Measurements from ENCODE around the gene RAB33B. TPM values are rescaled to one million over a fixed set of nuclear protein-coding genes. Genes with fewer than 3 reads are reported as not detected.
"Not testable (repeated sequence)": the region's sequence is repeated elsewhere in the genome, so short reads cannot be mapped to it uniquely, and the experiment has no call there.

RAB33B gene
- total RNA-seq, 4 donors from 2014 or later = 6.8 to 8.1 (median 7.1) TPM

DNA sequence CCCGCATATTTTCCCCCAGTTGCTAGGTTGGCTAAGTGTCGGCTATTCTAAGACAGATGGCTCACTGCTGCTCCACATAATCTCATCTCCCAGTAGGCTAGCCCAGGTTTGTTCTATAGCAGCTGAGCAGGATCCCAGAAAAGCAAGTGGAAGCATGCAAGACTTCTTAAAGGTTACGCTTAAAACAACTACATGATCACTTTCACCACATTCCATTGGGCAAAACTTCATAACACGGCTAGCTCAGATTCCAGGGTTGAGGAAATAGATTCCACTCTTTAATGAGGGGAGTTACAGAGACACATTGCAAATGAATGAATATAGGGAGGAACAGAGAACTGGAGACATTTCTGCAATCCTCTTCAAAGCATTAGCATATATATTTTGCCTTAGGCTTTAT is 12.9 kb upstream of the RAB33B start:
- no peak for TF ChIP-seq POLR2A (IDR thresholded peaks at IDR 0.05)
- no peak for TF ChIP-seq EP300 (IDR thresholded peaks at IDR 0.05; ENCODE audit: low read depth)
- TF ChIP-seq POLR2AphosphoS5 (IDR thresholded peaks at IDR 0.05) = no peak
- TF ChIP-seq, protein P1, sequence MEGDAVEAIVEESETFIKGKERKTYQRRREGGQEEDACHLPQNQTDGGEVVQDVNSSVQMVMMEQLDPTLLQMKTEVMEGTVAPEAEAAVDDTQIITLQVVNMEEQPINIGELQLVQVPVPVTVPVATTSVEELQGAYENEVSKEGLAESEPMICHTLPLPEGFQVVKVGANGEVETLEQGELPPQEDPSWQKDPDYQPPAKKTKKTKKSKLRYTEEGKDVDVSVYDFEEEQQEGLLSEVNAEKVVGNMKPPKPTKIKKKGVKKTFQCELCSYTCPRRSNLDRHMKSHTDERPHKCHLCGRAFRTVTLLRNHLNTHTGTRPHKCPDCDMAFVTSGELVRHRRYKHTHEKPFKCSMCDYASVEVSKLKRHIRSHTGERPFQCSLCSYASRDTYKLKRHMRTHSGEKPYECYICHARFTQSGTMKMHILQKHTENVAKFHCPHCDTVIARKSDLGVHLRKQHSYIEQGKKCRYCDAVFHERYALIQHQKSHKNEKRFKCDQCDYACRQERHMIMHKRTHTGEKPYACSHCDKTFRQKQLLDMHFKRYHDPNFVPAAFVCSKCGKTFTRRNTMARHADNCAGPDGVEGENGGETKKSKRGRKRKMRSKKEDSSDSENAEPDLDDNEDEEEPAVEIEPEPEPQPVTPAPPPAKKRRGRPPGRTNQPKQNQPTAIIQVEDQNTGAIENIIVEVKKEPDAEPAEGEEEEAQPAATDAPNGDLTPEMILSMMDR (IDR thresholded peaks at IDR 0.05) = no peak
- in situ Hi-C loops (cut with MboI; ENCODE audit: low pct_ligation_motif_present in 1 of 4, low pct_unique_long_range_greater_than_20kb in 1 of 4, low sequenced_read_pairs in 3 of 4) = no loop called here

DNA sequence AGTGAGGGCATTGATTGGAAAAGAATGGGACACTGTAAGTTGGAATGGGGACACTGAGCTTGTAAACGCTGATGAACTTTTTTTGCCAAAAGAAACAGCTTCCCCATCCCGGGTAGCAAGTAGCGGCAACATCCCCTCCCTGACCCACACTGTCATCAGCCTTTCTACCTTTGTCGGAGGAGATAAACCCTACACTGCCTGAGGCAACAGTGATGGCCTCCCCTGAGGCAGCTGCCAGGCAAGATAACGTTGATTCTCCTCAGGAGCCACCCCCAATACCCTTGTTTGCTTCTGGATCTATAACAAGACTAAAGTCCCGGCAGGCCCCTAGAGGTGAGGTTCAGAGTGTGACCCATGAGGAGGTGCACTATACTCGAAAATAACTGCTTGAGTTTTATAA is 10.3 kb upstream of the RAB33B start:
- intact Hi-C loops (cut with DNase I; ENCODE audit: low total_unique reads) (no loop called here), in situ Hi-C loops (cut with MboI; ENCODE audit: low pct_ligation_motif_present in 1 of 4, low pct_unique_long_range_greater_than_20kb in 1 of 4, low sequenced_read_pairs in 3 of 4) (no loop called here)
- 92 to 95% methylated on average over 7 of the region's 7 CpGs for WGBS, 2 donors (ENCODE audit: low coverage in 1 of 2)
- H3K4me1 ChIP-seq = no peaks in the 10 kb centered on the region
- no peak overlapping the region for H3K4me3 ChIP-seq
- H3K27me3 ChIP-seq = no peaks in the 10 kb centered on the region
- peaks cover 9 to 10% of the 10 kb centered on the region in 2 donors for H3K9me3 ChIP-seq
- no peak for DNase-seq
- H3K27ac ChIP-seq = no peak overlapping the region
- H3K36me3 ChIP-seq = no peaks in the 10 kb centered on the region
- no peak for TF ChIP-seq POLR2AphosphoS5 (IDR thresholded peaks at IDR 0.05)
- TF ChIP-seq, protein P1 (IDR thresholded peaks at IDR 0.05) = no peak
- TF ChIP-seq POLR2A (IDR thresholded peaks at IDR 0.05) = no peak
- no peak for TF ChIP-seq EP300 (IDR thresholded peaks at IDR 0.05; ENCODE audit: low read depth)

More for the DNA sequence above, 12.9 kb upstream of the RAB33B start:
- no peak overlapping the region for H3K4me3 ChIP-seq
- no peak overlapping the region for H3K27ac ChIP-seq
- DNase-seq = no peak
- no peaks in the 10 kb centered on the region for H3K36me3 ChIP-seq
- H3K27me3 ChIP-seq = no peaks in the 10 kb centered on the region
- no peaks in the 10 kb centered on the region for H3K4me1 ChIP-seq
- intact Hi-C loops (cut with DNase I; ENCODE audit: low total_unique reads) = no loop called here
- peaks cover 10 to 22% of the 10 kb centered on the region in 2 donors for H3K9me3 ChIP-seq
- 94 to 96% methylated on average over 2 to 4 of the region's 4 CpGs for WGBS, 2 donors (ENCODE audit: low coverage in 1 of 2)

DNA sequence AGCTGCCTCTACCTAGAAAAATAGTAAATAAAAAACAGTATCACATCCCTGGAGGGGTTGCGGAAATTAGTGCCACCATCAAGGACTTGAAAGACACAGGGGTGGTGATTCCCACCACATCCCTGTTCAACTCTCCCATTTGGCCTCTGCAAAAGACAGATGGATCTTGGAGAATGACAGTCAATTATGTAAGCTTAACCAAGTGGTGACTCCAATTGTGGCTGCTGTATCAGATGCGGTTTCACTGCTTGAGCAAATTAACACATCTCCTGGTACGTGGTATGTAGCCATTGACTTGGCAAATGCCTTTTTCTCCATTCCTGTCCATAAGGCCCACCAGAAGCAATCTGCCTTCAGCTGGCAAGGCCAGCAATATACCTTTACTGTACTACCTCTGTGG is 9.0 kb upstream of the RAB33B start:
- H3K4me3 ChIP-seq; DNase-seq; H3K4me1 ChIP-seq; H3K27me3 ChIP-seq; H3K27ac ChIP-seq; in situ Hi-C loops (cut with MboI; ENCODE audit: low pct_ligation_motif_present in 1 of 4, low pct_unique_long_range_greater_than_20kb in 1 of 4, low sequenced_read_pairs in 3 of 4); H3K36me3 ChIP-seq; intact Hi-C loops (cut with DNase I; ENCODE audit: low total_unique reads); H3K9me3 ChIP-seq: not testable (repeated sequence)
- WGBS, 2 donors (ENCODE audit: low coverage in 1 of 2) = 81 to 96% methylated on average over 3 of the region's 3 CpGs

DNA sequence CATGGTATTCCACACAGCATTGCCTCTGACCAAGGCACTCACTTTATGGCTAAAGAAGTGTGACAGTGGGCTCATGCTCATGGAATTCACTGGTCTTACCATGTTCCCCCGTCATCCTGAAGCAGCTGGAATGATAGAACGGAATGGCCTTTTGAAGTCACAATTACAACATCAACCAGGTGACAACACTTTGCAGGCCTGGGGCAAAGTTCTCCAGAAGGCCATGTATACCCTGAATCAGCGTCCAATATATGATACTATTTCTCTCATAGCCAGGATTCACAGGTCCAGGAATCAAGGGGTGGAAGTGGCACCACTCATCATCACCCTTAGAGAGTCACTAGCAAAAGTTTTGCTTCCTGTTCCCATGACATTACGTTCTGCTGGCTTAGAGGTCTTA is 6.8 kb upstream of the RAB33B start:
- WGBS, 2 donors (ENCODE audit: low coverage in 1 of 2) = 93 to 100% methylated on average over 2 to 4 of the region's 4 CpGs
- H3K9me3 ChIP-seq; DNase-seq; H3K27ac ChIP-seq; intact Hi-C loops (cut with DNase I; ENCODE audit: low total_unique reads); H3K36me3 ChIP-seq; H3K4me3 ChIP-seq; in situ Hi-C loops (cut with MboI; ENCODE audit: low pct_ligation_motif_present in 1 of 4, low pct_unique_long_range_greater_than_20kb in 1 of 4, low sequenced_read_pairs in 3 of 4); H3K27me3 ChIP-seq; H3K4me1 ChIP-seq: not testable (repeated sequence)

DNA sequence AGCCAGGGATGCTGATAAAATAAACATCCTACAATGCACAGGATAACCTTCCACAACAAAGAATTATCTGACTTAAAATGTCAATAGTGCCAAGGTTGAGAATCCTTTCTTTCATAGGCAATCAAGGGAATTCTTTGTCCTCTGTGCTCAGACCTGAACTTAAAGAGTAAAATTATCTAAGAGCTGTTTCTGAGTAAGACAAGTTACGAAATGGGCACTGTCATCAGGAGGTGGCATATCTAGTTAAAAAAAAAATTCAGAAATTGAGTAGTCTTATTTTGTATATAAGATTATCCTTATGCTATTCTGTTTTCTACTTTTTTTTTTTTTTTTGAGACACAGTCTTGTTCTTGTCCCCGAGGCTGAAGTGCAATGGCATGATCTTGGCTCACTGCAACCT is 3.3 kb upstream of the RAB33B start:
- in situ Hi-C loops (cut with MboI; ENCODE audit: low pct_ligation_motif_present in 1 of 4, low pct_unique_long_range_greater_than_20kb in 1 of 4, low sequenced_read_pairs in 3 of 4) (no loop called here), intact Hi-C loops (cut with DNase I; ENCODE audit: low total_unique reads) (no loop called here)
- H3K4me1 ChIP-seq = peaks cover 7 to 24% (median 18%) of the 10 kb centered on the region in 4 donors
- DNase-seq = no peak
- 100% methylated on average over 2 of the region's 2 CpGs for WGBS, 2 donors (ENCODE audit: low coverage in 1 of 2)
- TF ChIP-seq POLR2AphosphoS5 (IDR thresholded peaks at IDR 0.05) = no peak
- TF ChIP-seq, protein P1 (IDR thresholded peaks at IDR 0.05) = no peak
- TF ChIP-seq EP300 (IDR thresholded peaks at IDR 0.05; ENCODE audit: low read depth) = no peak
- TF ChIP-seq POLR2A (IDR thresholded peaks at IDR 0.05) = no peak
- H3K4me3 ChIP-seq = no peak overlapping the region
- no peaks in the 10 kb centered on the region for H3K27me3 ChIP-seq
- H3K27ac ChIP-seq = no peak overlapping the region
- H3K36me3 ChIP-seq = no peaks in the 10 kb centered on the region
- H3K9me3 ChIP-seq = no peaks in the 10 kb centered on the region

Data from transverse colon (tissue), 4 donors.